ENCODE measurements around the gene TMEM143.

DNA sequence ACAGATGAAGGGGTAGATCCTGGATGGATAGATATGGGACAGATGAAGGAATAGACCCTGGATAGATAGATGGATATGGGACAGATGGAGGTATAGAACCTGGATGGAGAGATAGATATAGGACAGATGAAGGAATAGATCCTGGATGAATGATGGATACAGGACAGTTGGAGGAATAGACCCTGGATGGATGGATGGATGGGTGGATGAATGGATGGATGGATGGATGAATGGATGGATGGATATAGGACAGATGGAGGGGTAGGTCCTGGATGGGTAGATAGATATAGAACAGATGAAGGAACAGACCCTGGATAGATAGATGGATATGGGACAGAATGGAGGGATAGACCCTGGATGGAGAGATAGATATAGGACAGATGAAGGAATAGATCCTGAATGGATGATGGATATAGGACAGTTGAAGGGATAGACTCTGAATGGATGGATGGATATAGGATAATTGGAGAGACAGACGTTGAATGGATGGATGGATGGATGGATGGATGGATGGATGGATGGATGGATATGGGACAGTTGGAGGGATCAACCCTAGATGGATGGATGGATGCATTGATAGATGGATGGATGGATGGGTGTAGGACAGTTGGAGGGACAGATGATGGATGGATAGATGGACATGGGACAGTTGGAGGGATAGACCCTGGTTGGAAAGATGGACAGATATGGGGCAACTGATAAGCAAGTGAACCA lies 61.7 kb downstream of the TMEM143 start:
- no peak for TF ChIP-seq CTCF (IDR thresholded peaks at IDR 0.05; ENCODE audit: low read depth, low read length)
- no peak for TF ChIP-seq POLR2A (IDR thresholded peaks at IDR 0.05; ENCODE audit: extremely low read depth, insufficient read length)
- TF ChIP-seq, protein P1, sequence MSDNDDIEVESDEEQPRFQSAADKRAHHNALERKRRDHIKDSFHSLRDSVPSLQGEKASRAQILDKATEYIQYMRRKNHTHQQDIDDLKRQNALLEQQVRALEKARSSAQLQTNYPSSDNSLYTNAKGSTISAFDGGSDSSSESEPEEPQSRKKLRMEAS (IDR thresholded peaks at IDR 0.05; ENCODE audit: low read depth, low read length), result no peak
